Measurements from ENCODE around the gene PSMB10. TPM values are rescaled to one million over a fixed set of nuclear protein-coding genes. Genes with fewer than 3 reads are reported as not detected.

PSMB10 gene
- total RNA-seq, 1 experiment from 2014 or later: 41.0 TPM

DNA sequence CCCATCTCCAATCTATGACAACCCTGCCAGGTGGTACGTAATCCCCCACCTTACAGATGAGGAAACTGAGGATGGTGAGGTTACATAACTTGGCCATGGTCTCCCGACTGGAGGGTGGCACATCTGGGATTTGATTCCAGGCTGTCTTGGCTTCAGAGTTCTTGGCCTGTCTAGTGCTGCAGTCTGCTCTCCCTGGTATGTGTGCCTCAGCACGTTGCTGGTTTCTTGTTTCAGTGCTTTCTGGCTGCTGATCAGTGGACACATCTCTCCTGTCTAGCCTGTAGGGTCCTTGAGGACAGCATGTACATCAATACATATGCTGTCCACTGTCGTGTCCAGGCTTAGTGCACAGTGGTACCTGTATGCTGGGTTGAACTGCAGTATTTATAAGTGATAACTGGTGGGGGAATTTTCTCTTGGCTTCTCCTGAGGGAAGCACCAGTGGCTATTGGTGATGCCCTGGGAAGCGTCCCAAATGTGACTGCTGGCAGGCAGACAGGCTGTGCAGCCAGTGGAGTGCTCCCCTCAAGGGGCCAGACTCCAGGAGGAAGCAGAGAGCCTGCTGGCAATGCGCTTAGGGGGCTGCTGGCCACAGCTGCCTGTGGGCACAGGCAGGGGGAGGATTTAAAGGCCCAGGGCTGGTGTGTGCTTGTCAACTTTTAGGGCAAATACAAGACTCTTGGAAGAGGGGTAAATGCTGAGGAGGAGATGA lies 19.4 kb downstream of the PSMB10 start:
- peaks cover 12 to 16% of the 10 kb centered on the region in 2 experiments for H3K4me1 ChIP-seq (ENCODE audit: control insufficient read depth in 1 of 2, insufficient read depth in 2 of 2, low read length in 2 of 2)
- intact Hi-C loops (cut with micrococcal nuclease): no loop called here
- peak overlapping the region; percentile 17 for H3K27ac ChIP-seq (ENCODE audit: low read depth, low read length)
- no peaks in the 10 kb centered on the region for H3K27me3 ChIP-seq (ENCODE audit: insufficient read depth, low read length)
- H3K36me3 ChIP-seq (ENCODE audit: control insufficient read depth in 1 of 2, insufficient read depth in 2 of 2, low read length in 2 of 2): no peaks in the 10 kb centered on the region
- TF ChIP-seq CBX3 (IDR thresholded peaks at IDR 0.05; ENCODE audit: low read depth) (no peak), FOSL1 (IDR thresholded peaks at IDR 0.05; ENCODE audit: low read depth) (no peak), EZH2 (IDR thresholded peaks at IDR 0.05) (no peak), POLR2AphosphoS5 (IDR thresholded peaks at IDR 0.05; ENCODE audit: low read depth, low read length) (no peak), POLR2A (IDR thresholded peaks at IDR 0.05; ENCODE audit: borderline replicate concordance, extremely low read depth, insufficient read depth, insufficient read length) (no peak), EGR1 (IDR thresholded peaks at IDR 0.05; ENCODE audit: low read depth) (no peak), EZH2phosphoT487 (IDR thresholded peaks at IDR 0.05; ENCODE audit: borderline replicate concordance) (no peak), SP1 (IDR thresholded peaks at IDR 0.05; ENCODE audit: low read depth) (no peak), SIN3A (IDR thresholded peaks at IDR 0.05; ENCODE audit: low read depth) (no peak), ZFX (IDR thresholded peaks at IDR 0.05) (no peak), YY1 (IDR thresholded peaks at IDR 0.05; ENCODE audit: extremely low read depth, insufficient replicate concordance, low read depth, low read length) (no peak), SRF (IDR thresholded peaks at IDR 0.05; ENCODE audit: low read depth) (no peak)
- TF ChIP-seq, protein P1, sequence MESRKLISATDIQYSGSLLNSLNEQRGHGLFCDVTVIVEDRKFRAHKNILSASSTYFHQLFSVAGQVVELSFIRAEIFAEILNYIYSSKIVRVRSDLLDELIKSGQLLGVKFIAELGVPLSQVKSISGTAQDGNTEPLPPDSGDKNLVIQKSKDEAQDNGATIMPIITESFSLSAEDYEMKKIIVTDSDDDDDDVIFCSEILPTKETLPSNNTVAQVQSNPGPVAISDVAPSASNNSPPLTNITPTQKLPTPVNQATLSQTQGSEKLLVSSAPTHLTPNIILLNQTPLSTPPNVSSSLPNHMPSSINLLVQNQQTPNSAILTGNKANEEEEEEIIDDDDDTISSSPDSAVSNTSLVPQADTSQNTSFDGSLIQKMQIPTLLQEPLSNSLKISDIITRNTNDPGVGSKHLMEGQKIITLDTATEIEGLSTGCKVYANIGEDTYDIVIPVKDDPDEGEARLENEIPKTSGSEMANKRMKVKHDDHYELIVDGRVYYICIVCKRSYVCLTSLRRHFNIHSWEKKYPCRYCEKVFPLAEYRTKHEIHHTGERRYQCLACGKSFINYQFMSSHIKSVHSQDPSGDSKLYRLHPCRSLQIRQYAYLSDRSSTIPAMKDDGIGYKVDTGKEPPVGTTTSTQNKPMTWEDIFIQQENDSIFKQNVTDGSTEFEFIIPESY (IDR thresholded peaks at IDR 0.05; ENCODE audit: extremely low read depth, insufficient replicate concordance, low read length): no peak
- TF ChIP-seq, protein P2, sequence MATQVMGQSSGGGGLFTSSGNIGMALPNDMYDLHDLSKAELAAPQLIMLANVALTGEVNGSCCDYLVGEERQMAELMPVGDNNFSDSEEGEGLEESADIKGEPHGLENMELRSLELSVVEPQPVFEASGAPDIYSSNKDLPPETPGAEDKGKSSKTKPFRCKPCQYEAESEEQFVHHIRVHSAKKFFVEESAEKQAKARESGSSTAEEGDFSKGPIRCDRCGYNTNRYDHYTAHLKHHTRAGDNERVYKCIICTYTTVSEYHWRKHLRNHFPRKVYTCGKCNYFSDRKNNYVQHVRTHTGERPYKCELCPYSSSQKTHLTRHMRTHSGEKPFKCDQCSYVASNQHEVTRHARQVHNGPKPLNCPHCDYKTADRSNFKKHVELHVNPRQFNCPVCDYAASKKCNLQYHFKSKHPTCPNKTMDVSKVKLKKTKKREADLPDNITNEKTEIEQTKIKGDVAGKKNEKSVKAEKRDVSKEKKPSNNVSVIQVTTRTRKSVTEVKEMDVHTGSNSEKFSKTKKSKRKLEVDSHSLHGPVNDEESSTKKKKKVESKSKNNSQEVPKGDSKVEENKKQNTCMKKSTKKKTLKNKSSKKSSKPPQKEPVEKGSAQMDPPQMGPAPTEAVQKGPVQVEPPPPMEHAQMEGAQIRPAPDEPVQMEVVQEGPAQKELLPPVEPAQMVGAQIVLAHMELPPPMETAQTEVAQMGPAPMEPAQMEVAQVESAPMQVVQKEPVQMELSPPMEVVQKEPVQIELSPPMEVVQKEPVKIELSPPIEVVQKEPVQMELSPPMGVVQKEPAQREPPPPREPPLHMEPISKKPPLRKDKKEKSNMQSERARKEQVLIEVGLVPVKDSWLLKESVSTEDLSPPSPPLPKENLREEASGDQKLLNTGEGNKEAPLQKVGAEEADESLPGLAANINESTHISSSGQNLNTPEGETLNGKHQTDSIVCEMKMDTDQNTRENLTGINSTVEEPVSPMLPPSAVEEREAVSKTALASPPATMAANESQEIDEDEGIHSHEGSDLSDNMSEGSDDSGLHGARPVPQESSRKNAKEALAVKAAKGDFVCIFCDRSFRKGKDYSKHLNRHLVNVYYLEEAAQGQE (IDR thresholded peaks at IDR 0.05; ENCODE audit: low read depth): no peak
- TF ChIP-seq, protein P3, sequence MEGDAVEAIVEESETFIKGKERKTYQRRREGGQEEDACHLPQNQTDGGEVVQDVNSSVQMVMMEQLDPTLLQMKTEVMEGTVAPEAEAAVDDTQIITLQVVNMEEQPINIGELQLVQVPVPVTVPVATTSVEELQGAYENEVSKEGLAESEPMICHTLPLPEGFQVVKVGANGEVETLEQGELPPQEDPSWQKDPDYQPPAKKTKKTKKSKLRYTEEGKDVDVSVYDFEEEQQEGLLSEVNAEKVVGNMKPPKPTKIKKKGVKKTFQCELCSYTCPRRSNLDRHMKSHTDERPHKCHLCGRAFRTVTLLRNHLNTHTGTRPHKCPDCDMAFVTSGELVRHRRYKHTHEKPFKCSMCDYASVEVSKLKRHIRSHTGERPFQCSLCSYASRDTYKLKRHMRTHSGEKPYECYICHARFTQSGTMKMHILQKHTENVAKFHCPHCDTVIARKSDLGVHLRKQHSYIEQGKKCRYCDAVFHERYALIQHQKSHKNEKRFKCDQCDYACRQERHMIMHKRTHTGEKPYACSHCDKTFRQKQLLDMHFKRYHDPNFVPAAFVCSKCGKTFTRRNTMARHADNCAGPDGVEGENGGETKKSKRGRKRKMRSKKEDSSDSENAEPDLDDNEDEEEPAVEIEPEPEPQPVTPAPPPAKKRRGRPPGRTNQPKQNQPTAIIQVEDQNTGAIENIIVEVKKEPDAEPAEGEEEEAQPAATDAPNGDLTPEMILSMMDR (IDR thresholded peaks at IDR 0.05 in 2 of 3, conservative IDR thresholded peaks at IDR 0.05 in 1 of 3; ENCODE audit: borderline replicate concordance in 1 of 3, insufficient read depth in 1 of 3, low read depth in 2 of 3, low read length in 2 of 3): no peak
- no peak overlapping the region for H2AFZ ChIP-seq (ENCODE audit: low read depth, low read length, poor library complexity, severe bottlenecking)
- H3K9me3 ChIP-seq (ENCODE audit: control insufficient read depth in 1 of 2, insufficient read depth in 1 of 2, low read depth in 1 of 2, low read length in 2 of 2): no peaks in the 10 kb centered on the region
- no peak overlapping the region for H3K4me3 ChIP-seq (replicated peaks in 1 of 2; ENCODE audit: low read depth in 1 of 2, low read length in 2 of 2)
- peak; percentile 30; the same call in 1 of the 2 replicates for ATAC-seq
- CTCF ChIA-PET: interaction anchor here (0.6 to 1.0 kb wide), 2 partner anchors 34 to 101 kb away, joined by 3 read pairs; no protein-coding TSS in a partner anchor
- RAD21 ChIA-PET (ENCODE audit: low non-redundant PET in 1 of 2, low total read pairs in 2 of 2, uncharacterized antibody in 2 of 2, unreplicated experiment in 2 of 2): interaction anchor here in 1 of 2 experiments (0.5 kb wide), 1 partner anchor 140 kb away, joined by 4 read pairs; no protein-coding TSS in a partner anchor
- POLR2A ChIA-PET: no interaction called here
- BruUV-seq (replicated peaks): no TSS peak
- no peak for DNase-seq (ENCODE audit: low read depth, low spot score)
- peak overlapping the region; percentile 36 for H3K9ac ChIP-seq (ENCODE audit: low read length)
- H3K79me2 ChIP-seq (ENCODE audit: insufficient read depth, low read length): no peaks in the 10 kb centered on the region
- H3K9me2 ChIP-seq (ENCODE audit: insufficient read depth): no peaks in the 10 kb centered on the region
- H4K20me1 ChIP-seq (ENCODE audit: insufficient read depth): no peaks in the 10 kb centered on the region
- peak overlapping the region; percentile 64 for H3K4me2 ChIP-seq (ENCODE audit: low read length)

All from HCT116 (cell line).